Measurements from ENCODE around the gene AUH. TPM values are rescaled to one million over a fixed set of nuclear protein-coding genes. Genes with fewer than 3 reads are reported as not detected.

AUH gene
- total and polyA plus RNA-seq, 10 of the 15 experiments (the other 5 are each of a cell fraction or from before 2014, with no cell fraction given) = 1.7 to 7.3 (median 4.6) TPM

GRCh38 chr9:91282292-91282691 lies 79.4 kb downstream of the AUH start:
- TF ChIP-seq RCOR1 (conservative IDR thresholded peaks at IDR 0.05; ENCODE audit: low read depth, low read length) (no peak), TCF12 (IDR thresholded peaks at IDR 0.05; ENCODE audit: low read depth, low read length) (no peak), GABPA (IDR thresholded peaks at IDR 0.05; ENCODE audit: low read depth) (no peak), FOXM1 (IDR thresholded peaks at IDR 0.05; ENCODE audit: low read depth, low read length) (no peak), KAT2A (conservative IDR thresholded peaks at IDR 0.05; ENCODE audit: control insufficient read depth, low read depth, low read length) (no peak)
- intact Hi-C loops (cut with micrococcal nuclease; ENCODE audit: unreplicated experiment) = no loop called here
- no peak overlapping the region for H3K27ac ChIP-seq (ENCODE audit: control insufficient read depth, insufficient read depth)
- H3K4me3 ChIP-seq = no peak overlapping the region
- no peaks in the 10 kb centered on the region for H3K36me3 ChIP-seq (ENCODE audit: control insufficient read depth in 2 of 2, insufficient read depth in 2 of 2, low read length in 1 of 2)
- H3K79me2 ChIP-seq (ENCODE audit: control insufficient read depth, insufficient read depth, low read length) = no peaks in the 10 kb centered on the region
- no peak overlapping the region for H3K4me2 ChIP-seq (ENCODE audit: control insufficient read depth, insufficient read depth)
- FAIRE-seq (no peak), ATAC-seq (no peak), DNase-seq (ENCODE audit: low read depth, low spot score) (no peak)
- 100% methylated on average over 3 of the region's 3 CpGs for WGBS (ENCODE audit: insufficient coverage, insufficient replicate concordance, low lambda C conversion rate, missing lambda C conversion rate)
- in situ Hi-C loops (cut with MboI) = no loop called here
- no peaks in the 10 kb centered on the region for H4K20me1 ChIP-seq (ENCODE audit: control insufficient read depth, insufficient read depth)
- no peaks in the 10 kb centered on the region for H3K27me3 ChIP-seq (replicated peaks in 1 of 2; ENCODE audit: control insufficient read depth in 2 of 2, insufficient read depth in 2 of 2, low read length in 1 of 2)
- BruUV-seq (replicated peaks) = no TSS peak
- no peaks in the 10 kb centered on the region for H3K4me1 ChIP-seq (ENCODE audit: control insufficient read depth, insufficient read depth, low read length)
- no peaks in the 10 kb centered on the region for H3K9me3 ChIP-seq (replicated peaks; ENCODE audit: control insufficient read depth, insufficient read depth, low read length)
- H3K9ac ChIP-seq (ENCODE audit: control insufficient read depth, insufficient read depth, low read length) = no peak overlapping the region
- ChIA-PET RAD21 (ENCODE audit: unreplicated experiment) (no interaction called here), CTCF (no interaction called here), POLR2A (no interaction called here), SMC1A (ENCODE audit: uncharacterized antibody, unreplicated experiment) (no interaction called here)
- H2AFZ ChIP-seq (ENCODE audit: control insufficient read depth, low read depth, low read length) = no peak overlapping the region

- FAIRE-seq (no peak), DNase-seq (ENCODE audit: low read depth, low spot score) (no peak), ATAC-seq (no peak)
- Histone ChIP-seq H3K4me2 (ENCODE audit: control insufficient read depth, insufficient read depth) (no peak overlapping the region), H3K9ac (ENCODE audit: control insufficient read depth, insufficient read depth, low read length) (no peak overlapping the region), H3K27ac (ENCODE audit: control insufficient read depth, insufficient read depth) (no peak overlapping the region), H3K27me3 (replicated peaks in 1 of 2; ENCODE audit: control insufficient read depth in 2 of 2, insufficient read depth in 2 of 2, low read length in 1 of 2) (no peaks in the 10 kb centered on the region), H3K9me3 (replicated peaks; ENCODE audit: control insufficient read depth, insufficient read depth, low read length) (no peaks in the 10 kb centered on the region), H2AFZ (ENCODE audit: control insufficient read depth, low read depth, low read length) (no peak overlapping the region), H3K36me3 (ENCODE audit: control insufficient read depth in 2 of 2, insufficient read depth in 2 of 2, low read length in 1 of 2) (no peaks in the 10 kb centered on the region), H3K79me2 (ENCODE audit: control insufficient read depth, insufficient read depth, low read length) (no peaks in the 10 kb centered on the region), H3K4me3 (no peak overlapping the region), H3K4me1 (ENCODE audit: control insufficient read depth, insufficient read depth, low read length) (0 out of 2 replicates have a peak, but pooled peaks cover 2% of the 10 kb centered on the region), H4K20me1 (ENCODE audit: control insufficient read depth, insufficient read depth) (no peaks in the 10 kb centered on the region)
- ChIA-PET RAD21 (ENCODE audit: unreplicated experiment) (no interaction called here), POLR2A (no interaction called here), SMC1A (ENCODE audit: uncharacterized antibody, unreplicated experiment) (interaction anchor here (0.5 kb wide), 1 partner anchor 96 kb away, joined by 3 read pairs; no protein-coding TSS in a partner anchor), CTCF (no interaction called here)
- BruUV-seq (replicated peaks) = no TSS peak
- in situ Hi-C loops (cut with MboI) (no loop called here), intact Hi-C loops (cut with micrococcal nuclease; ENCODE audit: unreplicated experiment) (loop anchor here (10.0 kb wide), 1 partner anchor 145 kb away; the partner anchor contains the start of gene NFIL3)
- WGBS (ENCODE audit: insufficient coverage, insufficient replicate concordance, low lambda C conversion rate, missing lambda C conversion rate) = 96% methylated on average over 7 of the region's 8 CpGs
- TF ChIP-seq ZNF274 (IDR thresholded peaks at IDR 0.05; ENCODE audit: insufficient read depth, insufficient read length) (no peak), ZNF207 (IDR thresholded peaks at IDR 0.05; ENCODE audit: borderline replicate concordance) (no peak), NR2F1 (conservative IDR thresholded peaks at IDR 0.05) (no peak), RELA (IDR thresholded peaks at IDR 0.05; ENCODE audit: borderline replicate concordance, partially characterized antibody) (no peak), NBN (IDR thresholded peaks at IDR 0.05) (no peak)
Measured at GRCh38 chr9:91279296-91280204, 82.2 kb downstream of the AUH start.
